SK-N-SH (cell line): ENCODE results near the gene ZNF3. TPM values are rescaled to one million over a fixed set of nuclear protein-coding genes. Genes with fewer than 3 reads are reported as not detected.

Source experiments
- CTCF ChIA-PET: fragments of 300-600, 350-600 bp; formaldehyde crosslinking; extraction: SDS; loops from one replicate; lab custom pipeline; 2021; lab: Yijun Ruan, JAX
- POLR2A ChIA-PET: fragments of 350-600 bp; sonication (Branson Sonifier 250); formaldehyde crosslinking; extraction: SDS; loops from one replicate; lab custom pipeline; 2020; ENCODE audit warnings: antibody characterized with exemption, inconsistent platforms; lab: Yijun Ruan, JAX
- DNase-seq: peaks from one replicate; pipeline ENCODE4 v3.0.0; 2012
- H2AFZ ChIP-seq: fragments of 200-600 bp; sonication (generic); 2 replicates; pipeline ENCODE4 v1.8.1; 2016; ENCODE audit warnings: antibody characterized with exemption, mild to moderate bottlenecking, low read depth
- H3F3A ChIP-seq: fragments of 200-600 bp; sonication (generic); replicated peaks from 2 replicates; pipeline ENCODE3; 2016; ENCODE audit warnings: antibody characterized with exemption, mild to moderate bottlenecking; ENCODE audit not compliant: insufficient read depth
- H3K27ac ChIP-seq, 2 experiments: fragments of 200-500 bp in 1 of 2; fragments of 200-600 bp in 1 of 2; sonication (Bioruptor generic) in 1 of 2; sonication (generic), shearing (Covaris generic) in 1 of 2; 2 replicates each; pipeline versions ENCODE4 v1.5.1 to v1.6.1; 2014 to 2016; ENCODE audit warnings: low read depth in 2 of 2, inconsistent platforms in 1 of 2, low read length in 1 of 2, mild to moderate bottlenecking in 1 of 2, mixed read lengths in 1 of 2
- H3K27me3 ChIP-seq: fragments of 200-600 bp; sonication (generic), shearing (Covaris generic); 2 replicates; pipeline ENCODE4 v1.6.1; 2016; ENCODE audit warnings: mixed run types; ENCODE audit not compliant: insufficient read depth
- H3K36me3 ChIP-seq, 2 experiments: fragments of 200-500 bp in 1 of 2; fragments of 200-600 bp in 1 of 2; sonication (Bioruptor generic) in 1 of 2; sonication (generic) in 1 of 2; replicated peaks in 1 of 2; 2 replicates each; pipeline versions ENCODE3 to v1.5.1; 2014 to 2016; ENCODE audit warnings: low read length in 1 of 2, mild to moderate bottlenecking in 1 of 2; ENCODE audit not compliant: insufficient read depth in 2 of 2, control insufficient read depth in 1 of 2
- H3K4me1 ChIP-seq, 2 experiments: fragments of 200-500 bp in 1 of 2; fragments of 200-600 bp in 1 of 2; sonication (Bioruptor generic) in 1 of 2; sonication (generic), shearing (Covaris generic) in 1 of 2; 2 replicates each; pipeline versions ENCODE4 v1.5.1 to v1.6.1; 2014 to 2016; ENCODE audit warnings: low read depth in 1 of 2, low read length in 1 of 2, mixed run types in 1 of 2; ENCODE audit not compliant: insufficient read depth in 2 of 2, control insufficient read depth in 1 of 2
- H3K4me2 ChIP-seq: fragments of 200-600 bp; sonication (generic), shearing (Covaris generic); 2 replicates; pipeline ENCODE4 v1.6.1; 2017; ENCODE audit warnings: mixed run types
- H3K4me3 ChIP-seq, 2 experiments: fragments of 200-500 bp in 1 of 2; fragments of 200-600 bp in 1 of 2; sonication (Bioruptor generic) in 1 of 2; sonication (generic), shearing (Covaris generic) in 1 of 2; 2 replicates each; pipeline versions ENCODE4 v1.5.1 to v1.8.1; 2014 to 2016; ENCODE audit warnings: low read depth in 2 of 2, inconsistent platforms in 1 of 2, low read length in 1 of 2, mild to moderate bottlenecking in 1 of 2, mixed read lengths in 1 of 2, moderate library complexity in 1 of 2
- H3K79me2 ChIP-seq: fragments of 200-600 bp; sonication (generic); 2 replicates; pipeline ENCODE4 v1.8.1; 2017; ENCODE audit warnings: mild to moderate bottlenecking; ENCODE audit not compliant: insufficient read depth
- H3K9ac ChIP-seq: fragments of 200-600 bp; sonication (generic); 2 replicates; pipeline ENCODE4 v1.6.1; 2017; ENCODE audit warnings: mixed run types
- H3K9me2 ChIP-seq: fragments of 200-600 bp; sonication (generic); 2 replicates; pipeline ENCODE4 v1.6.1; 2017; ENCODE audit warnings: mixed run types
- H3K9me3 ChIP-seq: fragments of 200-600 bp; sonication (generic); 2 replicates; pipeline ENCODE4 v1.6.1; 2017; ENCODE audit warnings: mixed run types, mild to moderate bottlenecking, moderate library complexity
- H4K20me1 ChIP-seq: fragments of 200-600 bp; sonication (generic); 2 replicates; pipeline ENCODE4 v1.6.1; 2017; ENCODE audit warnings: mild to moderate bottlenecking, mixed run types; ENCODE audit not compliant: insufficient read depth
- ELF1 ChIP-seq: IDR thresholded peaks from 2 replicates; pipeline ENCODE4 v1.4.0; 2012
- EZH2phosphoT487 ChIP-seq: fragments of 200-600 bp; sonication (generic); IDR thresholded peaks from 2 replicates; pipeline ENCODE4 v1.6.1; 2017; ENCODE audit warnings: low read depth, mixed run types, mild to moderate bottlenecking, antibody characterized with exemption, moderate library complexity, borderline replicate concordance
- FOXJ3 ChIP-seq: sonication (generic); formaldehyde crosslinking; IDR thresholded peaks from 2 replicates; pipeline ENCODE4 v1.5.1; 2020; ENCODE audit warnings: mild to moderate bottlenecking, missing genetic modification reagents
- GATA2 ChIP-seq: sonication (generic); formaldehyde crosslinking; IDR thresholded peaks from 2 replicates; pipeline ENCODE4 v1.5.0; 2020; ENCODE audit warnings: mild to moderate bottlenecking, missing genetic modification reagents
- JUND ChIP-seq: IDR thresholded peaks from 2 replicates; pipeline ENCODE4 v1.4.0; 2012
- NRF1 ChIP-seq: IDR thresholded peaks from 2 replicates; pipeline ENCODE4 v1.6.1; 2012; ENCODE audit warnings: low read depth, mild to moderate bottlenecking, low read length
- RAD21 ChIP-seq: IDR thresholded peaks from 2 replicates; pipeline ENCODE4 v1.6.1; 2012; ENCODE audit warnings: mild to moderate bottlenecking, low read length
- RFX5 ChIP-seq: IDR thresholded peaks from 2 replicates; pipeline ENCODE4 v1.6.1; 2012; ENCODE audit warnings: mild to moderate bottlenecking, improper control_type of control experiment, low read length
- RXRA ChIP-seq: IDR thresholded peaks from 2 replicates; pipeline ENCODE4 v1.4.0; 2012; ENCODE audit warnings: low read depth, mild to moderate bottlenecking, borderline replicate concordance
- TAF1 ChIP-seq: IDR thresholded peaks from 2 replicates; pipeline ENCODE4 v1.6.1; 2012; ENCODE audit warnings: low read depth, mild to moderate bottlenecking, low read length, moderate library complexity, borderline replicate concordance
- TCF12 ChIP-seq: IDR thresholded peaks from 2 replicates; pipeline ENCODE4 v1.4.0; 2012
- YY1 ChIP-seq: IDR thresholded peaks from 2 replicates; pipeline ENCODE4 v1.4.0; 2012; ENCODE audit warnings: low read depth, mild to moderate bottlenecking
- WGBS: methylation state at CpG from one replicate; pipeline ENCODE4 v1.1.6; 2017; ENCODE audit warnings: low lambda C conversion rate; 5-methylcytosine and 5-hydroxymethylcytosine counted together
- polyA plus RNA-seq, 3 experiments: library from polyadenylated mRNA; depleted of rRNA; stranded (reverse); fragments of >200 nt; gene quantifications; 2 replicates each; pipeline ENCODE4 v1.2.3, GENCODE V29; 2012
- TF ChIP-seq, protein P1 (sequence below): IDR thresholded peaks from 2 replicates; pipeline ENCODE4; 2012
- TF ChIP-seq, protein P2 (sequence below): IDR thresholded peaks from 2 replicates; pipeline ENCODE4 v1.4.0; 2012; ENCODE audit warnings: low read depth
- TF ChIP-seq, protein P3 (sequence below): fragments of 150-350 bp; IDR thresholded peaks from 2 replicates; pipeline ENCODE4 v1.6.1; 2017; ENCODE audit warnings: antibody characterized with exemption, low read length, low read depth, borderline replicate concordance
- TF ChIP-seq, protein P4 (sequence below): fragments of 150-350 bp; IDR thresholded peaks from 2 replicates; pipeline ENCODE4 v1.6.1; 2016; ENCODE audit warnings: mild to moderate bottlenecking, low read depth, low read length

Gene ZNF3
- polyA plus RNA-seq, 1 of the 3 experiments (the other 2 are of a cell fraction): 30.5 TPM

GRCh38 chr7:100107125-100107737 lies 25.7 kb upstream of the ZNF3 start:
- Histone ChIP-seq H3K9me2 (no peaks in the 10 kb centered on the region), H3K4me1 (peaks cover 6 to 8% of the 10 kb centered on the region in 2 experiments; a peak in 3 of 4 replicates), H3K79me2 (peaks cover 9% of the 10 kb centered on the region), H3K4me2 (no peak overlapping the region), H3F3A (peaks cover 39% of the 10 kb centered on the region), H3K36me3 (peaks cover 39 to 47% of the 10 kb centered on the region in 2 experiments), H3K27ac (no peak overlapping the region), H3K9me3 (no peaks in the 10 kb centered on the region), H3K27me3 (no peaks in the 10 kb centered on the region), H4K20me1 (no peaks in the 10 kb centered on the region), H2AFZ (no peak overlapping the region), H3K4me3 (no peak overlapping the region), H3K9ac (no peak overlapping the region)
- CTCF ChIA-PET: no interaction called here
- DNase-seq: peak; percentile 18
- no peak for TF ChIP-seq GATA2 (CRISPR knock-in tag)
- WGBS: 91% methylated on average over 25 of the region's 25 CpGs
- POLR2A ChIA-PET: interaction anchor here (1.5 kb wide), 1 partner anchor 13 kb away, joined by 3 read pairs; no protein-coding TSS in a partner anchor

DNA sequence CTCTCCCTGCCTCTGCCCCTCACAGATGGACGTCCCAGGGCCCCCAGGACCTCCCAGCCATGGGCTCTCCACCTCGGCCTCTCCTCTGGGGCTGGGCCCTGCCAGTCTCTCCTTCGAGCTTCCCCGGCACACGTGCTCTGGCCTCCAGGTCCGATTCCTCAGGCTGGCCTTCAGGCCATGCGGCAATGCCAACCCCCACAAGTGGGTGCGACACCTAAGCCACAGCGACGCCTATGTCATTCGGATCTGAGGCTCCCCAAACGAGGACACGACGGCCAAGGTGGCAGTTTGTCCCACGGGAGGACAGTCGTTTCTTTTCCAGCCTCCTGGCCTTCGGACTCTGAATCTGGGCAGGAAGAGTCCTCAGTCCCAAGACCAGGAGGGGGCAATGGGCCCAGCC lies 25.1 kb upstream of the ZNF3 start:
- 91% methylated on average over 17 of the region's 17 CpGs for WGBS
- Histone ChIP-seq H3K27ac (no peak overlapping the region), H3K9me2 (no peaks in the 10 kb centered on the region), H3K27me3 (no peaks in the 10 kb centered on the region), H2AFZ (no peak overlapping the region), H3K36me3 (peaks cover 38 to 47% of the 10 kb centered on the region in 2 experiments)
- TF ChIP-seq YY1: no peak
- no peak for TF ChIP-seq TAF1
- TF ChIP-seq, all 33 proteins: peak for 0
- no peaks in the 10 kb centered on the region for H4K20me1 ChIP-seq
- no peak overlapping the region for H3K9ac ChIP-seq
- no peak overlapping the region for H3K4me3 ChIP-seq
- peaks cover 6 to 8% of the 10 kb centered on the region in 2 experiments; a peak in 3 of 4 replicates for H3K4me1 ChIP-seq
- no peak overlapping the region for H3K4me2 ChIP-seq
- H3F3A ChIP-seq: peaks cover 42% of the 10 kb centered on the region
- POLR2A ChIA-PET: interaction anchor here (1.5 kb wide), 1 partner anchor 14 kb away, joined by 3 read pairs; no protein-coding TSS in a partner anchor
- no peaks in the 10 kb centered on the region for H3K9me3 ChIP-seq
- CTCF ChIA-PET: no interaction called here
- DNase-seq: no peak
- H3K79me2 ChIP-seq: peaks cover 13% of the 10 kb centered on the region

GRCh38 chr7:100105534-100105933 lies 24.0 kb upstream of the ZNF3 start:
- H3K9ac ChIP-seq: no peak overlapping the region
- no peak overlapping the region for H3K4me3 ChIP-seq
- no peak overlapping the region for H3K4me2 ChIP-seq
- H3K4me1 ChIP-seq: peaks cover 6 to 8% of the 10 kb centered on the region in 2 experiments; a peak in 3 of 4 replicates
- no peak for DNase-seq
- H2AFZ ChIP-seq: no peak overlapping the region
- H3F3A ChIP-seq: peaks cover 40% of the 10 kb centered on the region
- H3K27ac ChIP-seq: no peak overlapping the region
- H3K9me3 ChIP-seq: no peaks in the 10 kb centered on the region
- no peak for TF ChIP-seq YY1
- TF ChIP-seq, protein P1, sequence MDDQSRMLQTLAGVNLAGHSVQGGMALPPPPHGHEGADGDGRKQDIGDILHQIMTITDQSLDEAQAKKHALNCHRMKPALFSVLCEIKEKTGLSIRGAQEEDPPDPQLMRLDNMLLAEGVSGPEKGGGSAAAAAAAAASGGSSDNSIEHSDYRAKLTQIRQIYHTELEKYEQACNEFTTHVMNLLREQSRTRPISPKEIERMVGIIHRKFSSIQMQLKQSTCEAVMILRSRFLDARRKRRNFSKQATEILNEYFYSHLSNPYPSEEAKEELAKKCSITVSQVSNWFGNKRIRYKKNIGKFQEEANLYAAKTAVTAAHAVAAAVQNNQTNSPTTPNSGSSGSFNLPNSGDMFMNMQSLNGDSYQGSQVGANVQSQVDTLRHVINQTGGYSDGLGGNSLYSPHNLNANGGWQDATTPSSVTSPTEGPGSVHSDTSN: no peak
- no peak for TF ChIP-seq NRF1
- no peak for TF ChIP-seq RFX5
- TF ChIP-seq, protein P2, sequence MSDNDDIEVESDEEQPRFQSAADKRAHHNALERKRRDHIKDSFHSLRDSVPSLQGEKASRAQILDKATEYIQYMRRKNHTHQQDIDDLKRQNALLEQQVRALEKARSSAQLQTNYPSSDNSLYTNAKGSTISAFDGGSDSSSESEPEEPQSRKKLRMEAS: no peak
- no peak for TF ChIP-seq GATA2 (CRISPR knock-in tag)
- no peak for TF ChIP-seq EZH2phosphoT487
- no peak for TF ChIP-seq RAD21
- TF ChIP-seq JUND: no peak
- TF ChIP-seq RXRA: no peak
- TF ChIP-seq FOXJ3 (CRISPR knock-in tag): no peak
- TF ChIP-seq TCF12: no peak
- TF ChIP-seq ELF1: no peak
- TF ChIP-seq, protein P3, sequence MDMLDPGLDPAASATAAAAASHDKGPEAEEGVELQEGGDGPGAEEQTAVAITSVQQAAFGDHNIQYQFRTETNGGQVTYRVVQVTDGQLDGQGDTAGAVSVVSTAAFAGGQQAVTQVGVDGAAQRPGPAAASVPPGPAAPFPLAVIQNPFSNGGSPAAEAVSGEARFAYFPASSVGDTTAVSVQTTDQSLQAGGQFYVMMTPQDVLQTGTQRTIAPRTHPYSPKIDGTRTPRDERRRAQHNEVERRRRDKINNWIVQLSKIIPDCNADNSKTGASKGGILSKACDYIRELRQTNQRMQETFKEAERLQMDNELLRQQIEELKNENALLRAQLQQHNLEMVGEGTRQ: no peak
- TF ChIP-seq, protein P4, sequence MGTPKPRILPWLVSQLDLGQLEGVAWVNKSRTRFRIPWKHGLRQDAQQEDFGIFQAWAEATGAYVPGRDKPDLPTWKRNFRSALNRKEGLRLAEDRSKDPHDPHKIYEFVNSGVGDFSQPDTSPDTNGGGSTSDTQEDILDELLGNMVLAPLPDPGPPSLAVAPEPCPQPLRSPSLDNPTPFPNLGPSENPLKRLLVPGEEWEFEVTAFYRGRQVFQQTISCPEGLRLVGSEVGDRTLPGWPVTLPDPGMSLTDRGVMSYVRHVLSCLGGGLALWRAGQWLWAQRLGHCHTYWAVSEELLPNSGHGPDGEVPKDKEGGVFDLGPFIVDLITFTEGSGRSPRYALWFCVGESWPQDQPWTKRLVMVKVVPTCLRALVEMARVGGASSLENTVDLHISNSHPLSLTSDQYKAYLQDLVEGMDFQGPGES: no peak
- H4K20me1 ChIP-seq: peaks cover 4% of the 10 kb centered on the region; the same call in 1 of the 2 replicates
- peaks cover 32 to 39% of the 10 kb centered on the region in 2 experiments for H3K36me3 ChIP-seq
- ChIA-PET POLR2A (interaction anchor here (0.7 to 1.5 kb wide), 3 partner anchors 15 to 55 kb away, joined by 3 read pairs; no protein-coding TSS in a partner anchor), CTCF (interaction anchor here (1.6 kb wide), 1 partner anchor 27 kb away, joined by 5 read pairs; no protein-coding TSS in a partner anchor)
- H3K27me3 ChIP-seq: no peaks in the 10 kb centered on the region
- 98% methylated on average over 4 of the region's 4 CpGs for WGBS
- no peaks in the 10 kb centered on the region for H3K9me2 ChIP-seq
- H3K79me2 ChIP-seq: peaks cover 20% of the 10 kb centered on the region
